Tibial nerve (tissue), 3 donors: Measurements from ENCODE around the gene ANKMY1.

Experiments
- POLR2A ChIP-seq, 2 donors: fragments of 450-650 bp; IDR thresholded peaks; one replicate each; pipeline ENCODE4 v1.6.1; 2017; ENCODE audit warnings: antibody characterized with exemption in 2 of 2, mild to moderate bottlenecking in 2 of 2, moderate library complexity in 2 of 2
- TF ChIP-seq, protein P1 (sequence below), 5 experiments: fragments of 200-600 bp in 3 of 5; fragments of 450-650 bp in 2 of 5; sonication (generic) in 3 of 5; IDR thresholded peaks; one replicate each; pipeline ENCODE4 v1.5.1; 2016 to 2019; ENCODE audit warnings: antibody characterized with exemption in 5 of 5, mild to moderate bottlenecking in 3 of 5, moderate library complexity in 2 of 5

- TF ChIP-seq, protein P1, sequence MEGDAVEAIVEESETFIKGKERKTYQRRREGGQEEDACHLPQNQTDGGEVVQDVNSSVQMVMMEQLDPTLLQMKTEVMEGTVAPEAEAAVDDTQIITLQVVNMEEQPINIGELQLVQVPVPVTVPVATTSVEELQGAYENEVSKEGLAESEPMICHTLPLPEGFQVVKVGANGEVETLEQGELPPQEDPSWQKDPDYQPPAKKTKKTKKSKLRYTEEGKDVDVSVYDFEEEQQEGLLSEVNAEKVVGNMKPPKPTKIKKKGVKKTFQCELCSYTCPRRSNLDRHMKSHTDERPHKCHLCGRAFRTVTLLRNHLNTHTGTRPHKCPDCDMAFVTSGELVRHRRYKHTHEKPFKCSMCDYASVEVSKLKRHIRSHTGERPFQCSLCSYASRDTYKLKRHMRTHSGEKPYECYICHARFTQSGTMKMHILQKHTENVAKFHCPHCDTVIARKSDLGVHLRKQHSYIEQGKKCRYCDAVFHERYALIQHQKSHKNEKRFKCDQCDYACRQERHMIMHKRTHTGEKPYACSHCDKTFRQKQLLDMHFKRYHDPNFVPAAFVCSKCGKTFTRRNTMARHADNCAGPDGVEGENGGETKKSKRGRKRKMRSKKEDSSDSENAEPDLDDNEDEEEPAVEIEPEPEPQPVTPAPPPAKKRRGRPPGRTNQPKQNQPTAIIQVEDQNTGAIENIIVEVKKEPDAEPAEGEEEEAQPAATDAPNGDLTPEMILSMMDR (IDR thresholded peaks at IDR 0.05) = no peak
- no peak for TF ChIP-seq POLR2A (IDR thresholded peaks at IDR 0.05)
Measured at GRCh38 chr2:240563951-240564560, 6.3 kb upstream of the ANKMY1 start.
